Small intestine (tissue), 7 donors: ENCODE results near the gene CDH16. TPM values are rescaled to one million over a fixed set of nuclear protein-coding genes. Genes with fewer than 3 reads are reported as not detected.
"Not testable (repeated sequence)": the region's sequence is repeated elsewhere in the genome, so short reads cannot be mapped to it uniquely, and the experiment has no call there.

Source experiments
- DNase-seq, 2 donors: peaks; one replicate each; pipeline versions ENCODE4 v3.0.0 to v3.0.0-alpha.2; 2013
- FAIRE-seq: peaks from 2 replicates; lab custom pipeline; 2012; peaks lifted over from hg19 to GRCh38; lab: Jason Lieb, UNC
- H3K27ac ChIP-seq, 3 donors: one replicate each; pipeline ENCODE4 v1.5.1; 2013; ENCODE audit warnings: low read length in 2 of 3, mild to moderate bottlenecking in 2 of 3, control low read depth in 1 of 3, inconsistent platforms in 1 of 3, low read depth in 1 of 3, moderate library complexity in 1 of 3
- H3K27me3 ChIP-seq, 3 donors: one replicate each; pipeline ENCODE4 v1.6.1; 2013; ENCODE audit warnings: low read length in 3 of 3, inconsistent platforms in 1 of 3; ENCODE audit not compliant: control insufficient read depth in 3 of 3, insufficient read depth in 3 of 3
- H3K36me3 ChIP-seq, 3 donors: one replicate each; pipeline ENCODE4 v1.6.1; 2013; ENCODE audit warnings: low read length in 3 of 3, inconsistent platforms in 1 of 3, low read depth in 1 of 3, mild to moderate bottlenecking in 1 of 3, moderate library complexity in 1 of 3; ENCODE audit not compliant: control insufficient read depth in 3 of 3, insufficient read depth in 2 of 3
- H3K4me1 ChIP-seq, 3 donors: one replicate each; pipeline ENCODE4 v1.6.1; 2013; ENCODE audit warnings: low read length in 2 of 3, inconsistent platforms in 1 of 3, low read depth in 1 of 3, mild to moderate bottlenecking in 1 of 3, moderate library complexity in 1 of 3; ENCODE audit not compliant: control insufficient read depth in 3 of 3, insufficient read depth in 2 of 3
- H3K4me3 ChIP-seq, 3 donors: one replicate each; pipeline ENCODE4 v1.5.1; 2013; ENCODE audit warnings: low read length in 3 of 3, control low read depth in 1 of 3, inconsistent platforms in 1 of 3, low read depth in 1 of 3, mild to moderate bottlenecking in 1 of 3, moderate library complexity in 1 of 3
- H3K9me3 ChIP-seq, 2 donors: one replicate each; pipeline ENCODE4 v1.6.1; 2013; ENCODE audit warnings: low read depth in 1 of 2, low read length in 1 of 2; ENCODE audit not compliant: control insufficient read depth in 2 of 2, insufficient read depth in 1 of 2
- WGBS, 3 donors: extraction: QIAGEN DNeasy Blood & Tissue Kit; methylation state at CpG; one replicate each; pipeline ENCODE4 v1.1.7; 2013; 5-methylcytosine and 5-hydroxymethylcytosine counted together
- polyA plus RNA-seq, 4 donors: library from polyadenylated mRNA; stranded (reverse) in 3 of 4; unstranded in 1 of 4; fragments of 200-250 nt in 3 of 4; fragments of 120-200 nt in 1 of 4; gene quantifications; one replicate each; pipeline versions ENCODE4 v1.2.1 to v1.2.3, GENCODE V29; 2013
- donor health status: healthy with polysubstance abuse.
- donor health status: control.
- donor health status: control.
- donor health status: Bipolar disorder and iron deficiency.
- donor health status: healthy.

CDH16 gene
- polyA plus RNA-seq, 4 donors: 0.91 to 8.5 (median 4.4) TPM

GRCh38 chr16:66936462-66936861 is 17.8 kb upstream of the CDH16 start:
- peak overlapping the region; percentile 88 to 92 (median 91) for H3K27ac ChIP-seq
- no peaks in the 10 kb centered on the region for H3K27me3 ChIP-seq
- H3K36me3 ChIP-seq: peaks cover 14 to 72% (median 26%) of the 10 kb centered on the region in 3 donors
- FAIRE-seq (no peak), DNase-seq (peak; percentile 60 to 93)
- H3K4me1 ChIP-seq: peaks cover 0 to 51% (median 9%) of the 10 kb centered on the region in 3 donors
- no peaks in the 10 kb centered on the region for H3K9me3 ChIP-seq
- 25 to 66% (median 33%) methylated on average over 6 of the region's 6 CpGs for WGBS, 3 donors
- peak overlapping the region in 2 of 3 donors; percentile 80 to 91 for H3K4me3 ChIP-seq

DNA sequence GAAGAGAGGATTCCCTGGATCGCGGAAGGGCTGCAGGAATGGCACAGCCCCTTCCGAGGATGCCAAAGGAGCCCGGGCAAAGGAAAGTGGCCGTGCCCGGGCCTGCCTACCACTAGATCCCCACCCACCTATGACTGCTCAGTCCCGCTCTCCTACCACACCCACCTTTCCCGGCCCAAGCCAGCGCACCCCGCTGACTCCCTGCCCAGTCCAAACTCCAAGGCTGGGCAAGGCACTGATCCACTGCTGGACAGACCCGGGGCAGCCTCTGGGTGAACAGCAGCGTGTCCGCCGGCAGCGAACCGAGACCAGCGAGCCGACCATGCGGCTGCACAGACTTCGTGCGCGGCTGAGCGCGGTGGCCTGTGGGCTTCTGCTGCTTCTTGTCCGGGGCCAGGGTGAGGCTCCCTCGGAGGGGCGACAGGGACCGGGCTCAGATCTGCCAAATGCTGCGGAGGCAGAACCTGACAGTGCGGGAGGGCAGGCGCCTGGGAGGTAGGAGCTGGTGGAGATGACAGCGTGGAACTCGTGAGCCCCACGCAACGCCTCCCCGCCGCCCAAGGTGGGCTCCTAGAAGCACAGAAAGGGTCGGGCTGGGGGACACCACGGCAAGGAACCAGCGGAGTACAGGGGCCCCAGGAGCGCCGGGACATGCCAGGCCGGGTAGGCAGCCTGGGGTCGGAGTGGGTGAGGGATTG is 16.8 kb upstream of the CDH16 start, which contains the start of gene CES2:
TSS of gene CES2 (plus strand) at position 203 of the 698 bp plus-strand sequence. CDS start at position 323, 120 bp downstream.
- DNase-seq (peak; percentile 88 to 97), FAIRE-seq (no peak)
- H3K27ac ChIP-seq: peak within 1 kb of the TSS; percentile 88 to 96 (median 92)
- peaks cover 0 to 51% (median 9%) of the 10 kb centered on the region in 3 donors for H3K4me1 ChIP-seq
- H3K9me3 ChIP-seq: no peaks in the 10 kb centered on the region
- peaks cover 6 to 65% (median 17%) of the 10 kb centered on the region in 3 donors for H3K36me3 ChIP-seq
- H3K4me3 ChIP-seq: peak within 1 kb of the TSS; percentile 80 to 91 (median 88)
- 3 to 31% (median 30%) methylated on average over 41 to 44 of the region's 44 CpGs for WGBS, 3 donors
- H3K27me3 ChIP-seq: no peaks in the 10 kb centered on the region

- Histone ChIP-seq H3K27ac (peak overlapping the region; percentile 88 to 96 (median 92)), H3K4me1 (peaks cover 0 to 51% (median 6%) of the 10 kb centered on the region in 3 donors), H3K4me3 (peak overlapping the region; percentile 80 to 91 (median 88)), H3K36me3 (peaks cover 3 to 63% (median 12%) of the 10 kb centered on the region in 3 donors)
- FAIRE-seq, H3K27me3 ChIP-seq, H3K9me3 ChIP-seq, DNase-seq: not testable (repeated sequence)
- WGBS, 3 donors: 2 to 4% (median 2%) methylated on average over 16 to 21 of the region's 24 CpGs
Observed at GRCh38 chr16:66934839-66935313, 16.2 kb upstream of the CDH16 start.

DNA sequence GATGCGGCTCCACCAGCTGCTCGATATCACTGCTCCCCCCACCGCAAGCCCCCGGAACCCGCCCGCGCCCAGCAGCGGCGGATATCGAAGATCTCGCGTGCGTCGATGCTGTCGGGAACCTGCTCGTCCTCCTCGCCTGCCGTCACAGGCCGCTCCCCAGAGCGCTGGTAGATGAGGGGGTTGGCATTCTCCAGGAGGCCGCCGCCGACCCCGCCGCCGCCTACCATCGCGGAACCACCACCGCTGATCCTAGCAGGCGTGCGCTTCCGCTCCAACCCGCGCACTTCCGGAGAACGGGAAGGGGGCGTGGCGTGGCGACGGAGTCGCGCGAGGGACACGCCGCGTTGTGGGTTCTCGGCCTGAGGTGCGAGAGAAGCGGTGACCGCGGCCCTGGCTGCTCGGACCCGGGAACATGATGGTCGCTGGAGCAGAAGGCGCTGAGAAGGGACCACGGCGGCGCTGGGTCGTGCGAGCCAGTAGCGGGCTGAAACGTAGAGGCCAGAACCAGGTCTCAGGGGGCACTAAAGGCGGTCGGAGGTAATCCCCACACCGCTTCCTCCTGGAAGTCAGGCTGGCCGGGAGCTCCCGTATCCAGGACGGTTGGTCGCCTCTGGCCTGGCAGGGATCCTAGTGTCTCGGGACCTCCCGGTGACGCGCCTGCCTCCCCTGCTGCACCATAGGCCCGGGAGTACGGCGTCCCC is 15.6 kb upstream of the CDH16 start, which contains the start of gene CIAO2B:
TSS of gene CIAO2B (minus strand) at position 265 of the 701 bp plus-strand sequence. CDS start at position 227, 38 bp downstream.
- H3K9me3 ChIP-seq: no peaks in the 10 kb centered on the region
- H3K4me1 ChIP-seq: peaks cover 0 to 46% (median 6%) of the 10 kb centered on the region in 3 donors
- H3K4me3 ChIP-seq: peak within 1 kb of the TSS; percentile 80 to 91 (median 88)
- WGBS, 3 donors: 0% methylated on average over 61 to 76 of the region's 76 CpGs
- peak within 1 kb of the TSS; percentile 88 to 96 (median 92) for H3K27ac ChIP-seq
- DNase-seq: peak; percentile 86 to 96
- peaks cover 3 to 57% (median 6%) of the 10 kb centered on the region in 3 donors for H3K36me3 ChIP-seq
- no peak for FAIRE-seq
- no peaks in the 10 kb centered on the region for H3K27me3 ChIP-seq

GRCh38 chr16:66933776-66934137 is 15.1 kb upstream of the CDH16 start:
- Histone ChIP-seq H3K9me3 (no peaks in the 10 kb centered on the region), H3K36me3 (peaks cover 3 to 52% (median 6%) of the 10 kb centered on the region in 3 donors), H3K27me3 (no peaks in the 10 kb centered on the region), H3K4me1 (peaks cover 0 to 41% (median 6%) of the 10 kb centered on the region in 3 donors), H3K27ac (peak overlapping the region; percentile 88 to 96 (median 92)), H3K4me3 (peak overlapping the region; percentile 80 to 91 (median 88))
- FAIRE-seq: no peak
- 0 to 1% (median 1%) methylated on average over 12 of the region's 12 CpGs for WGBS, 3 donors
- DNase-seq: no peak

DNA sequence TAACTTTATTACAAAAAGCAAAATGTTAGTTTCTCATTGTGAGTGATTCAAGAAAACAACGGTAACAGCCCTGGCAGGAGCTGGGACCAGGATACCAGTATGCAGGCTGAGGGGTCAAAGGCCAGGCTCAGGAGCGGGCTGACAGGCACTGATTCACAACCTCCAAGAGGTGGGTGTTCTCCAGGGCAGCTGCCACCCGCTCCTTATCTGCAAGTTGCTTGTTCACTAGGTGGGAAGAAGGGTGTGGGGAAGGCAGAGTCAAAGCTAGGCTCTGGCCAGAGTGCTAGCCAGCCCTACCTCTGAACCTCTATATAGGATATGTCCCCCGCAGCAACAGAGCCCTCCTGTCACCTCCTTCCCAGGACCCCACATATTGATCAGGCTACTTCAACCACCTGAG is 13.4 kb upstream of the CDH16 start:
- Histone ChIP-seq H3K4me3 (peak overlapping the region in 1 of 3 donors; percentile 9), H3K27me3 (no peaks in the 10 kb centered on the region), H3K4me1 (peaks cover 0 to 26% (median 2%) of the 10 kb centered on the region in 3 donors), H3K9me3 (no peaks in the 10 kb centered on the region), H3K36me3 (peaks cover 0 to 35% (median 0%) of the 10 kb centered on the region in 3 donors), H3K27ac (no peak overlapping the region)
- WGBS, 3 donors: 25 to 68% (median 55%) methylated on average over 4 of the region's 4 CpGs
- peak in 1 of 2 donors; percentile 74 for DNase-seq
- no peak for FAIRE-seq

GRCh38 chr16:66931665-66932064 is 13.0 kb upstream of the CDH16 start:
- peaks cover 0 to 31% (median 0%) of the 10 kb centered on the region in 3 donors for H3K36me3 ChIP-seq
- H3K9me3 ChIP-seq: no peaks in the 10 kb centered on the region
- FAIRE-seq: no peak
- no peak for DNase-seq
- no peaks in the 10 kb centered on the region for H3K27me3 ChIP-seq
- WGBS, 3 donors: 89 to 97% (median 92%) methylated on average over 2 of the region's 2 CpGs
- peaks cover 0 to 22% (median 2%) of the 10 kb centered on the region in 3 donors for H3K4me1 ChIP-seq
- H3K4me3 ChIP-seq: no peak overlapping the region
- H3K27ac ChIP-seq: no peak overlapping the region

- H3K4me1 ChIP-seq: peaks cover 0 to 24% (median 2%) of the 10 kb centered on the region in 3 donors
- WGBS, 3 donors: 30 to 60% (median 40%) methylated on average over 4 of the region's 4 CpGs
- H3K27me3 ChIP-seq: peaks cover 0 to 13% (median 0%) of the 10 kb centered on the region in 3 donors
- no peak for FAIRE-seq
- peak; percentile 43 to 85 for DNase-seq
- H3K36me3 ChIP-seq: peaks cover 0 to 20% (median 0%) of the 10 kb centered on the region in 3 donors
- H3K9me3 ChIP-seq: no peaks in the 10 kb centered on the region
- no peak overlapping the region for H3K4me3 ChIP-seq
- no peak overlapping the region for H3K27ac ChIP-seq
Observed at GRCh38 chr16:66930189-66930588, 11.5 kb upstream of the CDH16 start.
